Lower leg skin (tissue), 3 donors: ENCODE results near the gene FARS2.

Source experiments
- CTCF ChIP-seq, 3 donors: fragments of 450-650 bp; IDR thresholded peaks; one replicate each; pipeline ENCODE4 v1.5.1; 2016; ENCODE audit warnings: antibody characterized with exemption in 3 of 3, mild to moderate bottlenecking in 3 of 3, moderate library complexity in 2 of 3
- POLR2A ChIP-seq, 2 donors: fragments of 450-650 bp; IDR thresholded peaks; one replicate each; pipeline ENCODE4 v1.6.1; 2016 to 2017; ENCODE audit warnings: antibody characterized with exemption in 2 of 2, mild to moderate bottlenecking in 1 of 2, moderate library complexity in 1 of 2

GRCh38 chr6:5497896-5498578, 236.7 kb downstream of the FARS2 start:
- TF ChIP-seq CTCF (IDR thresholded peaks at IDR 0.05) (no peak), POLR2A (IDR thresholded peaks at IDR 0.05) (no peak)
